Tibial nerve (tissue), 4 donors: ENCODE data around the gene SPANXN2. TPM values are rescaled to one million over a fixed set of nuclear protein-coding genes. Genes with fewer than 3 reads are reported as not detected.

Experiments
- DNase-seq, 2 donors: peaks; one replicate each; pipeline ENCODE4 v3.0.0-alpha.2; 2019; ENCODE audit warnings: low spot score in 2 of 2
- H3K27ac ChIP-seq, 4 donors: fragments of 200-600 bp; sonication (generic) in 3 of 4; one replicate each; pipeline ENCODE4 v1.5.1; 2017 to 2019; ENCODE audit warnings: mild to moderate bottlenecking in 1 of 4
- H3K27me3 ChIP-seq, 2 donors: fragments of 200-600 bp; sonication (generic) in 1 of 2; one replicate each; pipeline versions ENCODE4 v1.5.1 to v1.6.0; 2017 to 2019
- H3K36me3 ChIP-seq, 3 donors: fragments of 200-600 bp; sonication (generic); one replicate each; pipeline ENCODE4 v1.5.1; 2018 to 2019
- H3K4me1 ChIP-seq, 4 donors: fragments of 200-600 bp; sonication (generic) in 3 of 4; one replicate each; pipeline ENCODE4 v1.5.1; 2017 to 2019
- H3K4me3 ChIP-seq, 4 donors: fragments of 200-600 bp; sonication (generic) in 3 of 4; one replicate each; pipeline ENCODE4 v1.5.1; 2017 to 2019; ENCODE audit warnings: mild to moderate bottlenecking in 1 of 4, moderate library complexity in 1 of 4
- H3K9me3 ChIP-seq, 4 donors: fragments of 200-600 bp; sonication (generic) in 3 of 4; one replicate each; pipeline ENCODE4 v1.5.1; 2017 to 2019
- CTCF ChIP-seq, 5 experiments: fragments of 200-600 bp in 3 of 5; fragments of 450-650 bp in 2 of 5; sonication (generic) in 3 of 5; IDR thresholded peaks; one replicate each; pipeline ENCODE4 v1.5.1; 2016 to 2019; ENCODE audit warnings: antibody characterized with exemption in 5 of 5, mild to moderate bottlenecking in 3 of 5, moderate library complexity in 2 of 5
- EP300 ChIP-seq, 2 donors: sonication (generic); formaldehyde crosslinking; IDR thresholded peaks; one replicate each; pipeline ENCODE4 v1.6.1; 2017; ENCODE audit warnings: antibody characterized with exemption in 2 of 2, mild to moderate bottlenecking in 1 of 2
- POLR2A ChIP-seq, 2 donors: fragments of 450-650 bp; IDR thresholded peaks; one replicate each; pipeline ENCODE4 v1.6.1; 2017; ENCODE audit warnings: antibody characterized with exemption in 2 of 2, mild to moderate bottlenecking in 2 of 2, moderate library complexity in 2 of 2
- WGBS, 2 donors: methylation state at CpG; one replicate each; pipeline ENCODE4 v1.1.5; 2018; 5-methylcytosine and 5-hydroxymethylcytosine counted together
- total RNA-seq, 4 donors: library from RNA; depleted of rRNA; stranded (reverse); fragments of >200 nt; gene quantifications; one replicate each; pipeline ENCODE4 v1.1.0, GENCODE V29; 2016

Gene SPANXN2
- total RNA-seq, 4 donors from 2014 or later = not detected

- H3K27ac ChIP-seq = no peak overlapping the region
- WGBS, 2 donors = 66 to 69% methylated on average over 4 of the region's 4 CpGs
- no peaks in the 10 kb centered on the region for H3K4me1 ChIP-seq
- no peaks in the 10 kb centered on the region for H3K36me3 ChIP-seq
- no peak for DNase-seq
- no peak overlapping the region for H3K4me3 ChIP-seq
- TF ChIP-seq EP300 (IDR thresholded peaks at IDR 0.05) (no peak), CTCF (IDR thresholded peaks at IDR 0.05) (no peak), POLR2A (IDR thresholded peaks at IDR 0.05) (no peak)
- H3K27me3 ChIP-seq = peaks cover 0 to 3% of the 10 kb centered on the region in 2 donors
- no peaks in the 10 kb centered on the region for H3K9me3 ChIP-seq
Observed at GRCh38 chrX:143674926-143675325, 45.6 kb downstream of the SPANXN2 start.

- Histone ChIP-seq H3K4me3 (no peak overlapping the region), H3K9me3 (no peaks in the 10 kb centered on the region), H3K27me3 (peaks cover 0 to 3% of the 10 kb centered on the region in 2 donors), H3K27ac (no peak overlapping the region), H3K36me3 (no peaks in the 10 kb centered on the region), H3K4me1 (no peaks in the 10 kb centered on the region)
- TF ChIP-seq CTCF (IDR thresholded peaks at IDR 0.05) (no peak), POLR2A (IDR thresholded peaks at IDR 0.05) (no peak), EP300 (IDR thresholded peaks at IDR 0.05) (no peak)
- DNase-seq = no peak
- WGBS, 2 donors = 7 to 9% methylated on average over 5 of the region's 5 CpGs
Observed at GRCh38 chrX:143669395-143669794, 51.2 kb downstream of the SPANXN2 start.

GRCh38 chrX:143664302-143664701 is 56.2 kb downstream of the SPANXN2 start:
- Histone ChIP-seq H3K4me3 (no peak overlapping the region), H3K27ac (no peak overlapping the region), H3K4me1 (no peaks in the 10 kb centered on the region), H3K27me3 (no peaks in the 10 kb centered on the region), H3K36me3 (no peaks in the 10 kb centered on the region), H3K9me3 (no peaks in the 10 kb centered on the region)
- whole genome bisulfite sequencing, 2 donors = 33 to 36% methylated on average over 5 of the region's 5 CpGs
- DNase-seq = no peak
- TF ChIP-seq POLR2A (IDR thresholded peaks at IDR 0.05) = no peak
- peak; percentile 23 to 55 (median 32) for TF ChIP-seq CTCF (IDR thresholded peaks at IDR 0.05)

GRCh38 chrX:143663755-143664154 is 56.8 kb downstream of the SPANXN2 start:
- Histone ChIP-seq H3K36me3 (no peaks in the 10 kb centered on the region), H3K9me3 (no peaks in the 10 kb centered on the region), H3K27ac (no peak overlapping the region), H3K27me3 (no peaks in the 10 kb centered on the region), H3K4me1 (no peaks in the 10 kb centered on the region), H3K4me3 (no peak overlapping the region)
- WGBS, 2 donors = 61 to 74% methylated on average over 5 of the region's 5 CpGs
- TF ChIP-seq EP300 (IDR thresholded peaks at IDR 0.05) (no peak), CTCF (IDR thresholded peaks at IDR 0.05) (no peak), POLR2A (IDR thresholded peaks at IDR 0.05) (no peak)
- DNase-seq = no peak

Other genes starting within 250 kb of the SPANXN2 start
- gene SPANXN3, start 203.3 kb downstream of the SPANXN2 start, total RNA-seq = not detected
- gene SLITRK4, start 84.7 kb downstream of the SPANXN2 start, total RNA-seq = 1 to 10 TPM; 1.3 to 6.9 (median 2.4) TPM
- not detected for gene UBE2NL, start 163.3 kb upstream of the SPANXN2 start, total RNA-seq